Kidney (tissue), 14 donors: ENCODE data around the gene SALL3. TPM values are rescaled to one million over a fixed set of nuclear protein-coding genes. Genes with fewer than 3 reads are reported as not detected.

Experiments
- DNase-seq, 5 donors: peaks; one replicate each; pipeline ENCODE4 v3.0.0-alpha.2; 2013 to 2020
- FAIRE-seq: peaks from 2 replicates; lab custom pipeline; 2012; peaks lifted over from hg19 to GRCh38; lab: Jason Lieb, UNC
- H3K27ac ChIP-seq, 2 donors: one replicate each; pipeline ENCODE4 v1.7.0; 2013; ENCODE audit warnings: low read depth in 2 of 2, low read length in 2 of 2, inconsistent platforms in 1 of 2
- H3K27me3 ChIP-seq: one replicate; pipeline ENCODE4 v1.7.1; 2013; ENCODE audit warnings: low read length, inconsistent platforms; ENCODE audit not compliant: control insufficient read depth, insufficient read depth
- H3K36me3 ChIP-seq, 3 donors: one replicate each; pipeline versions ENCODE4 v1.7.0 to v1.7.1; 2013; ENCODE audit warnings: low read length in 3 of 3, control low read depth in 1 of 3, inconsistent platforms in 1 of 3; ENCODE audit not compliant: insufficient read depth in 3 of 3, control insufficient read depth in 2 of 3
- H3K4me1 ChIP-seq, 3 donors: one replicate each; pipeline versions ENCODE4 v1.7.0 to v1.7.1; 2013; ENCODE audit warnings: low read length in 3 of 3, inconsistent platforms in 1 of 3, low read depth in 1 of 3; ENCODE audit not compliant: control insufficient read depth in 2 of 3, insufficient read depth in 2 of 3
- H3K4me3 ChIP-seq, 3 donors: one replicate each; pipeline versions ENCODE4 v1.7.0 to v1.8.1; 2013; ENCODE audit warnings: low read length in 3 of 3, control low read depth in 1 of 3, inconsistent platforms in 1 of 3
- H3K9ac ChIP-seq, 3 donors: one replicate each; pipeline versions ENCODE4 v1.7.0 to v1.7.1; 2013; ENCODE audit warnings: low read length in 3 of 3, control low read depth in 1 of 3, inconsistent platforms in 1 of 3
- H3K9me3 ChIP-seq, 3 donors: one replicate each; pipeline versions ENCODE4 v1.7.0 to v1.7.1; 2013; ENCODE audit warnings: low read length in 3 of 3, control low read depth in 1 of 3, inconsistent platforms in 1 of 3; ENCODE audit not compliant: control insufficient read depth in 2 of 3, insufficient read depth in 1 of 3
- intact Hi-C: fragments of 100-400 bp; cut with DNase I; formaldehyde crosslinking; loops from one replicate; pipeline ENCODE4 v1.11.1; 2022
- polyA plus RNA-seq: library from polyadenylated mRNA; stranded (reverse); fragments of 350-450 nt; fragmentation: Illumina TruSeq; extraction: RNeasy Lipid Tissue Mini Kit (QIAGEN cat#74804); gene quantifications from one replicate; pipeline ENCODE4 v1.2.3, GENCODE V29; 2014; ENCODE audit warnings: low read depth, low replicate concordance; ENCODE audit not compliant: insufficient read depth
- total RNA-seq: library from RNA; stranded (reverse); fragmentation: NEBNext Ultra II Directional; extraction: Animal tissue kit (Norgen Biotek cat#: 25700); gene quantifications from one replicate; pipeline ENCODE4 v1.2.1, GENCODE V29; 2021
- TF ChIP-seq, protein P1 (sequence below): IDR thresholded peaks from 3 replicates; pipeline ENCODE4 v1.5.1; 2012; ENCODE audit warnings: mild to moderate bottlenecking, moderate library complexity, borderline replicate concordance; ENCODE audit not compliant: insufficient read depth; ENCODE audit errors: extremely low read depth
- donor health status: control.
- donor health status: control.
- donor health status: control.
- donor health status: control.
- donor health status: control.
- donor health status: DM: yes; HTN: yes; CAD: no.
- donor health status: Normal renal cell carcinoma (clear cell type).

Gene SALL3
- total and polyA plus RNA-seq, 2 donors from 2014 or later, result 2.0 to 5.5 TPM

DNA sequence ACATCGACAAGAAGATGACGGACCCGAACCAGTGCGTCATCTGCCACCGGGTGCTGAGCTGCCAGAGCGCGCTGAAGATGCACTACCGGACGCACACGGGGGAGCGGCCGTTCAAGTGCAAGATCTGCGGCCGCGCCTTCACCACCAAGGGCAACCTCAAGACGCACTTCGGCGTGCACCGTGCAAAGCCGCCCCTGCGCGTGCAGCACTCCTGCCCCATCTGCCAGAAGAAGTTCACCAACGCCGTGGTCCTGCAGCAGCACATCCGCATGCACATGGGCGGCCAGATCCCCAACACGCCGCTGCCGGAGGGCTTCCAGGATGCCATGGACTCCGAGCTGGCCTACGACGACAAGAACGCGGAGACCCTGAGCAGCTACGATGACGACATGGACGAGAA lies 14.4 kb downstream of the SALL3 start:
- Histone ChIP-seq H3K4me1 (no peaks in the 10 kb centered on the region), H3K36me3 (no peaks in the 10 kb centered on the region), H3K27ac (no peak overlapping the region), H3K27me3 (no peaks in the 10 kb centered on the region), H3K4me3 (no peak overlapping the region), H3K9ac (no peak overlapping the region), H3K9me3 (no peaks in the 10 kb centered on the region)
- TF ChIP-seq, protein P1, sequence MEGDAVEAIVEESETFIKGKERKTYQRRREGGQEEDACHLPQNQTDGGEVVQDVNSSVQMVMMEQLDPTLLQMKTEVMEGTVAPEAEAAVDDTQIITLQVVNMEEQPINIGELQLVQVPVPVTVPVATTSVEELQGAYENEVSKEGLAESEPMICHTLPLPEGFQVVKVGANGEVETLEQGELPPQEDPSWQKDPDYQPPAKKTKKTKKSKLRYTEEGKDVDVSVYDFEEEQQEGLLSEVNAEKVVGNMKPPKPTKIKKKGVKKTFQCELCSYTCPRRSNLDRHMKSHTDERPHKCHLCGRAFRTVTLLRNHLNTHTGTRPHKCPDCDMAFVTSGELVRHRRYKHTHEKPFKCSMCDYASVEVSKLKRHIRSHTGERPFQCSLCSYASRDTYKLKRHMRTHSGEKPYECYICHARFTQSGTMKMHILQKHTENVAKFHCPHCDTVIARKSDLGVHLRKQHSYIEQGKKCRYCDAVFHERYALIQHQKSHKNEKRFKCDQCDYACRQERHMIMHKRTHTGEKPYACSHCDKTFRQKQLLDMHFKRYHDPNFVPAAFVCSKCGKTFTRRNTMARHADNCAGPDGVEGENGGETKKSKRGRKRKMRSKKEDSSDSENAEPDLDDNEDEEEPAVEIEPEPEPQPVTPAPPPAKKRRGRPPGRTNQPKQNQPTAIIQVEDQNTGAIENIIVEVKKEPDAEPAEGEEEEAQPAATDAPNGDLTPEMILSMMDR, result no peak
- intact Hi-C loops, result no loop called here
- no peak for FAIRE-seq
- no peak for DNase-seq

DNA sequence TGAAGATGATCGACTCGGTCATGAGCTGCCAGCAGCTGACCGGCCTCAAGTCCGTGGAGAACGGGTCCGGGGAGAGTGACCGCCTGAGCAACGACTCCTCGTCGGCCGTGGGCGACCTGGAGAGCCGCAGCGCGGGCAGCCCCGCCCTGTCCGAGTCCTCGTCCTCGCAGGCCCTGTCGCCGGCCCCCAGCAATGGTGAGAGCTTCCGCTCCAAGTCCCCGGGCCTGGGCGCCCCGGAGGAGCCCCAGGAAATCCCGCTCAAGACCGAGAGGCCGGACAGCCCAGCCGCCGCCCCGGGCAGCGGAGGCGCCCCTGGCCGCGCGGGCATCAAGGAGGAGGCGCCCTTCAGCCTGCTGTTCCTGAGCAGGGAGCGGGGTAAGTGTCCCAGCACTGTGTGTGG lies 14.9 kb downstream of the SALL3 start:
- FAIRE-seq (no peak), DNase-seq (no peak)
- H3K4me1 ChIP-seq, result no peaks in the 10 kb centered on the region
- no peak overlapping the region for H3K27ac ChIP-seq
- H3K9ac ChIP-seq, result no peak overlapping the region
- no peaks in the 10 kb centered on the region for H3K36me3 ChIP-seq
- H3K9me3 ChIP-seq, result no peaks in the 10 kb centered on the region
- no peak overlapping the region for H3K4me3 ChIP-seq
- no peaks in the 10 kb centered on the region for H3K27me3 ChIP-seq
- TF ChIP-seq, protein P1, result no peak
- intact Hi-C loops, result no loop called here

DNA sequence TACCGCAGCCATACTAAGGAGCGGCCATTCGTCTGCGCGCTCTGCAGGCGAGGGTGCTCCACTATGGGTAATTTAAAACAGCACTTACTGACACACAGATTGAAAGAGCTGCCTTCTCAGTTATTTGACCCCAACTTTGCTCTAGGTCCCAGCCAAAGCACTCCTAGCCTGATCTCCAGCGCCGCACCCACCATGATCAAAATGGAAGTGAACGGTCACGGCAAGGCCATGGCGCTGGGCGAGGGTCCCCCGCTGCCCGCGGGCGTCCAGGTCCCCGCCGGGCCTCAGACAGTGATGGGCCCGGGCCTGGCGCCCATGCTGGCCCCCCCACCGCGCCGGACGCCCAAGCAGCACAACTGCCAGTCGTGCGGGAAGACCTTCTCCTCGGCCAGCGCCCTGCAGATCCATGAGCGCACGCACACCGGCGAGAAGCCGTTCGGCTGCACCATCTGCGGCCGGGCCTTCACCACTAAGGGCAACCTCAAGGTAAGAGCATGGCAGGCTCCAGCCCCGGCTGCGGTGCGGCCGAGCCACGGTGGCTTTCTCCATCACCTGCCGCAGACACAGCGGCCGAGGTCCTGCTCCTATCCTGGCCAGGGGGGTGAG lies 15.5 kb downstream of the SALL3 start:
- Histone ChIP-seq H3K9ac (no peak overlapping the region), H3K4me1 (no peaks in the 10 kb centered on the region), H3K9me3 (no peaks in the 10 kb centered on the region), H3K36me3 (no peaks in the 10 kb centered on the region), H3K27ac (no peak overlapping the region), H3K27me3 (no peaks in the 10 kb centered on the region), H3K4me3 (no peak overlapping the region)
- DNase-seq, result no peak
- intact Hi-C loops, result no loop called here
- TF ChIP-seq, protein P1, result no peak
- no peak for FAIRE-seq
